AG09309 (cell line): ENCODE measurements around the gene PLAC1.

Source experiments
- DNase-seq: peaks from one replicate; pipeline ENCODE4 v3.0.0-alpha.2; 2010; ENCODE audit warnings: low read depth
- H3K4me3 ChIP-seq: 2 replicates; pipeline ENCODE4 v1.5.1; 2011; ENCODE audit warnings: mild to moderate bottlenecking, low read depth, low read length, moderate library complexity; ENCODE audit not compliant: control insufficient read depth
- TF ChIP-seq, protein P1 (sequence below): IDR thresholded peaks from 2 replicates; pipeline ENCODE4 v1.5.1; 2011; ENCODE audit warnings: mild to moderate bottlenecking, low read depth, low read length, inconsistent platforms; ENCODE audit not compliant: insufficient read depth, control insufficient read depth; ENCODE audit errors: missing control alignments

The PLAC1 gene

GRCh38 chrX:134659761-134660160 lies 1.5 kb upstream of the PLAC1 start:
- no peak for DNase-seq
- H3K4me3 ChIP-seq, result no peak overlapping the region
- TF ChIP-seq, protein P1, sequence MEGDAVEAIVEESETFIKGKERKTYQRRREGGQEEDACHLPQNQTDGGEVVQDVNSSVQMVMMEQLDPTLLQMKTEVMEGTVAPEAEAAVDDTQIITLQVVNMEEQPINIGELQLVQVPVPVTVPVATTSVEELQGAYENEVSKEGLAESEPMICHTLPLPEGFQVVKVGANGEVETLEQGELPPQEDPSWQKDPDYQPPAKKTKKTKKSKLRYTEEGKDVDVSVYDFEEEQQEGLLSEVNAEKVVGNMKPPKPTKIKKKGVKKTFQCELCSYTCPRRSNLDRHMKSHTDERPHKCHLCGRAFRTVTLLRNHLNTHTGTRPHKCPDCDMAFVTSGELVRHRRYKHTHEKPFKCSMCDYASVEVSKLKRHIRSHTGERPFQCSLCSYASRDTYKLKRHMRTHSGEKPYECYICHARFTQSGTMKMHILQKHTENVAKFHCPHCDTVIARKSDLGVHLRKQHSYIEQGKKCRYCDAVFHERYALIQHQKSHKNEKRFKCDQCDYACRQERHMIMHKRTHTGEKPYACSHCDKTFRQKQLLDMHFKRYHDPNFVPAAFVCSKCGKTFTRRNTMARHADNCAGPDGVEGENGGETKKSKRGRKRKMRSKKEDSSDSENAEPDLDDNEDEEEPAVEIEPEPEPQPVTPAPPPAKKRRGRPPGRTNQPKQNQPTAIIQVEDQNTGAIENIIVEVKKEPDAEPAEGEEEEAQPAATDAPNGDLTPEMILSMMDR, result no peak

- DNase-seq, result no peak
- TF ChIP-seq, protein P1, result no peak
Observed at GRCh38 chrX:134658760-134659023, 421 bp upstream of the PLAC1 start.

GRCh38 chrX:134654398-134655012 lies 3.8 kb downstream of the PLAC1 start:
- TF ChIP-seq, protein P1, result no peak
- DNase-seq, result no peak
- no peak overlapping the region for H3K4me3 ChIP-seq

More at GRCh38 chrX:134658760-134659023, 421 bp upstream of the PLAC1 start:
- H3K4me3 ChIP-seq, result no peak overlapping the region

DNA sequence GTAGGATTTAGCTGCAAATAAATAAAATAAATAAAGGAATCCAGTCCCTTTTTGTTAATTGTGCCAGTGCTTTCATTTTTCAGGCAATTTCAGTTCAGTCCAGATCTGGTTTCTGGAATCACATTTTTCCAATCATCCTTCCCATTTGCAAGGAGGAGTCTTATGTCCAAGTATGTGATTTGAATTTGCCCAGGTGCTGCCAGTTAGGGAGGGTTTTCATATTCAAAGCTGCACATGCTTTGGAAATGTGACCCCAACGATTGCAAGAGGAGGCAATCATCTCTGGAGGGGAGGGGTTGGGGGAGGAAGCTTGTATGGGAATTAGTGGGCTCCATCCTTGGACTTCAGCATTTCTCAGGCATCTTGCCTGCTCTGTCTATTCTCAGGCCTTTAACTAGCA lies 4.4 kb downstream of the PLAC1 start:
- no peak overlapping the region for H3K4me3 ChIP-seq
- TF ChIP-seq, protein P1, result no peak
- no peak for DNase-seq

- H3K4me3 ChIP-seq, result no peak overlapping the region
- TF ChIP-seq, protein P1, result no peak
- no peak for DNase-seq
Observed at GRCh38 chrX:134650701-134651100, 7.6 kb downstream of the PLAC1 start.

- H3K4me3 ChIP-seq, result no peak overlapping the region
- DNase-seq, result no peak
- TF ChIP-seq, protein P1, result no peak
Observed at GRCh38 chrX:134649770-134650169, 8.5 kb downstream of the PLAC1 start.

DNA sequence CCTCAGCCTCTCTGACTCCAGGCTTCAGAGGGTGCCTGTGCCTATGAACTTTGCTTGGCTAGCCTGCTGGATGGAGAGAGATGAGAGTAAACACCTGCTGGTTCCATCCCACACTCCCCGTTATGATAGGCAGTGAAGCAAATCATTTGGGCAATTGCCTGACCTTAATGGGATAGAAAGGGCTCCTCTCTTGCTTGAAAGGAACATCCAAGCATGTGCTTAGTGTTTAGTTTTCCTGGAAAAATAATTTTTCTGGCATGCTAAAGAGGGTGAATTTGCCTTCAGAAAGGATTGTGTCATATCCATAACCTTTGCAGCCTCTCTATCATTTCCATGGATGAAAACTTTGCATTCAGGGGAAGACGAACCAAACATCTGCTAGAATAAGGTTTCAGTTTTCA lies 10.8 kb downstream of the PLAC1 start:
- H3K4me3 ChIP-seq, result no peak overlapping the region
- TF ChIP-seq, protein P1, result no peak
- no peak for DNase-seq
